Breast epithelium (tissue), 4 donors: ENCODE data around the gene CSNK2A1. TPM values are rescaled to one million over a fixed set of nuclear protein-coding genes. Genes with fewer than 3 reads are reported as not detected.

Experiments
- DNase-seq, 2 donors: peaks; one replicate each; pipeline ENCODE4 v3.0.0-alpha.2; 2019; ENCODE audit warnings: low spot score in 2 of 2
- H3K27ac ChIP-seq, 2 donors: fragments of 200-600 bp; sonication (generic) in 1 of 2; one replicate each; pipeline ENCODE4 v1.5.1; 2016 to 2019; ENCODE audit warnings: mild to moderate bottlenecking in 1 of 2
- H3K27me3 ChIP-seq, 2 donors: fragments of 200-600 bp; sonication (generic) in 1 of 2; one replicate each; pipeline versions ENCODE4 v1.5.1 to v1.6.0; 2017 to 2019; ENCODE audit warnings: control low read depth in 1 of 2, mild to moderate bottlenecking in 1 of 2
- H3K36me3 ChIP-seq: fragments of 200-600 bp; one replicate; pipeline ENCODE4 v1.5.1; 2019
- H3K4me1 ChIP-seq, 2 donors: fragments of 200-600 bp; sonication (generic); one replicate each; pipeline ENCODE4 v1.5.1; 2016 to 2019; ENCODE audit warnings: control low read depth in 1 of 2
- H3K4me3 ChIP-seq, 3 donors: fragments of 200-600 bp; sonication (generic); 1 replicate in 2 of 3; 2 replicates in 1 of 3; pipeline ENCODE4 v1.5.1; 2016 to 2019; ENCODE audit warnings: mild to moderate bottlenecking in 3 of 3, moderate library complexity in 2 of 3
- H3K9me3 ChIP-seq, 2 donors: fragments of 200-600 bp; sonication (generic) in 1 of 2; one replicate each; pipeline ENCODE4 v1.5.1; 2016 to 2019; ENCODE audit warnings: control low read depth in 1 of 2
- POLR2A ChIP-seq: fragments of 450-650 bp; IDR thresholded peaks from one replicate; pipeline ENCODE4 v1.6.1; 2016; ENCODE audit warnings: antibody characterized with exemption, mild to moderate bottlenecking, moderate library complexity
- POLR2AphosphoS5 ChIP-seq, 3 donors: sonication (generic); formaldehyde crosslinking; IDR thresholded peaks; one replicate each; pipeline ENCODE4 v1.6.1; 2017; ENCODE audit warnings: antibody characterized with exemption in 3 of 3
- intact Hi-C: fragments of 100-400 bp; cut with DNase I; formaldehyde crosslinking; loops from one replicate; pipeline ENCODE4 v1.15.1; 2023; ENCODE audit warnings: low total_unique reads
- total RNA-seq, 3 donors: library from RNA; depleted of rRNA; stranded (reverse); fragments of >200 nt; gene quantifications; one replicate each; pipeline ENCODE4 v1.1.0, GENCODE V29; 2016
- TF ChIP-seq, protein P1 (sequence below), 3 donors: fragments of 450-650 bp; IDR thresholded peaks; one replicate each; pipeline ENCODE4 v1.5.1; 2016 to 2017; ENCODE audit warnings: antibody characterized with exemption in 3 of 3, mild to moderate bottlenecking in 3 of 3, moderate library complexity in 3 of 3

CSNK2A1 gene
- total RNA-seq, 3 donors from 2014 or later: 55.0 to 90.9 (median 77.7) TPM

DNA sequence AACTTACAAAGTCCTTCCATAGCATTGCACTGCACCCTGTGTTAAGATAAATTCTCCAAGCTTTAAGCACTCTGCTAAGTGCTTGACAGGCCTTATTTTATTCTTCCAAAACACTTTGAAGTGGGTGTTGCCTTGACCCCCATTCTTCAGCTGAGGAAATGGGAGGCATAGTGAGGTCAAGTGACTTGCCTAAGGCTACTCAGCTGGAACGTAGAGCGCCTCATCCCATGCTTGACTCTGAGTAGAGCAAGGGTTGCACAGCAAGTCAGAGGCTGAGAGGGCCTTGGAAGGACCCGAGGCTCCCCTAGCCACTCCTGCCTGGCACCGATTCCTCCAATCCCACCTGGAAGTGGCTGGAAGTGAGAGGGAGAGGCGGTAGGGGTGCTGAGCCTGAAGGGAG is 19.6 kb upstream of the CSNK2A1 start:
- Histone ChIP-seq H3K36me3 (no peaks in the 10 kb centered on the region), H3K27me3 (peaks cover 1 to 22% of the 10 kb centered on the region in 2 donors), H3K27ac (no peak overlapping the region), H3K9me3 (no peaks in the 10 kb centered on the region), H3K4me1 (no peaks in the 10 kb centered on the region), H3K4me3 (no peak overlapping the region)
- TF ChIP-seq POLR2AphosphoS5 (IDR thresholded peaks at IDR 0.05) (no peak), POLR2A (no peak)
- TF ChIP-seq, protein P1, sequence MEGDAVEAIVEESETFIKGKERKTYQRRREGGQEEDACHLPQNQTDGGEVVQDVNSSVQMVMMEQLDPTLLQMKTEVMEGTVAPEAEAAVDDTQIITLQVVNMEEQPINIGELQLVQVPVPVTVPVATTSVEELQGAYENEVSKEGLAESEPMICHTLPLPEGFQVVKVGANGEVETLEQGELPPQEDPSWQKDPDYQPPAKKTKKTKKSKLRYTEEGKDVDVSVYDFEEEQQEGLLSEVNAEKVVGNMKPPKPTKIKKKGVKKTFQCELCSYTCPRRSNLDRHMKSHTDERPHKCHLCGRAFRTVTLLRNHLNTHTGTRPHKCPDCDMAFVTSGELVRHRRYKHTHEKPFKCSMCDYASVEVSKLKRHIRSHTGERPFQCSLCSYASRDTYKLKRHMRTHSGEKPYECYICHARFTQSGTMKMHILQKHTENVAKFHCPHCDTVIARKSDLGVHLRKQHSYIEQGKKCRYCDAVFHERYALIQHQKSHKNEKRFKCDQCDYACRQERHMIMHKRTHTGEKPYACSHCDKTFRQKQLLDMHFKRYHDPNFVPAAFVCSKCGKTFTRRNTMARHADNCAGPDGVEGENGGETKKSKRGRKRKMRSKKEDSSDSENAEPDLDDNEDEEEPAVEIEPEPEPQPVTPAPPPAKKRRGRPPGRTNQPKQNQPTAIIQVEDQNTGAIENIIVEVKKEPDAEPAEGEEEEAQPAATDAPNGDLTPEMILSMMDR (IDR thresholded peaks at IDR 0.05): no peak
- intact Hi-C loops: loop anchor here (10.0 kb wide), 1 partner anchor 82 kb away; no protein-coding TSS in a partner anchor
- no peak for DNase-seq

DNA sequence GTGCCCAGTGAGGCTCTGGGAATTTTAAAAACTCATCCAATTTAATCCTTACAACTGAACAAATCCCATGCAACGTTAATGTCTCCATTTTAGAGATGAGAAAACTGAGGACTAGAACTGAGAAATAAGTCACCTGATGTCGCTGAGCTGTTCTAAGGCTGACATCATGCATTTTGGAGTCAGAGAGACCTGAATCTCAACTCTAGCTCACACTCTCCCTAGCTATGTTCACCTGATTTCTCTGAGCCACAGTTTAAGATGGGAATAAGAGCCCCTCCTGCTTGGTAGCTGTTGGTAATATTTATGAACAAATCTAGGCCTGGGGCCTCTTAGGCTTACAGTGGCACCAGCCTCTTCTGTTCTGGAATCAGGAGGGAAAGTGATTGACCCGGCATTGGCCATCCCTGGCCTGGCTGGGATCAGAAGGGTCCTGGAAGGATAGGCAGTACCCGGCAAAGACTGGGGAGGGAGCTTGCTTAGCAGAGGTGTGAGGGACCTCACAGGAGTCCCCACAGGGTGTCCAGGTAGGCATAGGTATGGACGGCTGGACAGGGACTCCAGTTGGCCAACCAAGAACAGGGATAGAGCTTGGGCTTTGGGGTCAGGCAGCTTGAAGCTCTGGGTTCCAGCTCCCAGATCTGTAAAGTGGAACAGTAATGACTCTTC is 18.8 kb upstream of the CSNK2A1 start:
- no peak for DNase-seq
- H3K4me3 ChIP-seq: no peak overlapping the region
- H3K9me3 ChIP-seq: no peaks in the 10 kb centered on the region
- TF ChIP-seq, protein P1 (IDR thresholded peaks at IDR 0.05): no peak
- no peak for TF ChIP-seq POLR2A
- TF ChIP-seq POLR2AphosphoS5 (IDR thresholded peaks at IDR 0.05): no peak
- intact Hi-C loops: loop anchor here (10.0 kb wide), 1 partner anchor 82 kb away; no protein-coding TSS in a partner anchor
- H3K27me3 ChIP-seq: peaks cover 0 to 17% of the 10 kb centered on the region in 2 donors
- H3K27ac ChIP-seq: no peak overlapping the region
- H3K4me1 ChIP-seq: no peaks in the 10 kb centered on the region
- H3K36me3 ChIP-seq: no peaks in the 10 kb centered on the region

DNA sequence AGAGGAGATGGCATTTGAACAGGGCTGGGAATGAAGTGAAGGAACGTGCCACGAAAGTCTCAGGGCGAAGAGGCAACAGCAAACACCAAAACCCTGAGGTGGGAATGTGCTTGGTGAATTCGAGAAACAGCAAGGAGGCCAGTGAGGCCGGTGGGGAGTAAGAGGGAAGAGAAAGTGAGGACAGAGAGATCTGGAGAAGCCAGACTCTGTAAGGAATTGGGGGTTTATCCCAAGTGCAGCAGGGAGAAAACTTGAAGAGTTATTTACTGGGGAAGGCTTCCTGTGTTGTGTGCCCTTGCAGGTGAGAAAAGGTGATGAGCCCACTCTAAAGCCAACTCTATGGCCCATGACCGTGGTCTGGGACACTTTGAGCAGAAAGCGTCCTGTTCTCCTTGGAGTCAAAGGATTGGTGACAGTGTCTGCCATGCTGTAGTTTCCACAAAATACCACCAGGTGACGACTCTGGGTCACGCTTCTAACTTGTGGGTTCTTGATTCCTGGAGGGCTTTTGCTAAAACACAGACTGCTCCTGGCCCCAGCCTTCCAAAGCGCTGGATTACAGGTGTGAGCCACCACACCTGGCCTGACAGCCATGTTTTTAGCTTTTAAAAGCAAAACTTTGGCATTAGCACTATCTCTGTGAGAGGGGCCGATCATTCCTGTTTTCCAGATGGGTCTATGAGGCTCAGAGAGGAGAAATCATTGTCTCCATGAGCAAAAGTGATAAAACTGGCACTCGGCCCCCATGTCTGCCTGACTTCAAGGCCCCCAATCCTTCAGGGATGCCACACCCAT is 18.0 kb upstream of the CSNK2A1 start:
- DNase-seq: peak; percentile 22 to 61

DNA sequence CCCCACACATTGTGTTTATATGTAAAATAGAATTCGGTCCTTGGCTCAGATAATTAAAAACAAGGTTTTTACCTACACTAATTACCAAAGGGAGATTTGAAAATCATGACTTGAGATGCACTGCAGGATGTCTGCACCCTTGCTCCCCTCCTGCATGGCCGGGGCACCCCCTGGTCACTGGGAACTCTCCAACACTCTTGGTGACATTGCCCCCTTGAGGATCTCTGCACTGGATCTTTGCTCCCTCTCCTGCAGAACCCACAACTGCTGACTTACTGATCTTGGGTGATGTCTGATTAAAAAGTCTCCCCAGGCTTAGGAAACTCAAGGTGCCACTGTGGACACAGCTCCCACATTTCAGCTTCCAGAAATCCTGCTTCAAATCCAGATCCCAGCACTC is 17.1 kb upstream of the CSNK2A1 start:
- no peaks in the 10 kb centered on the region for H3K9me3 ChIP-seq
- H3K36me3 ChIP-seq: no peaks in the 10 kb centered on the region
- no peak for DNase-seq
- H3K27me3 ChIP-seq: peaks cover 0 to 12% of the 10 kb centered on the region in 2 donors
- intact Hi-C loops: loop anchor here (10.0 kb wide), 1 partner anchor 84 kb away; no protein-coding TSS in a partner anchor
- no peak overlapping the region for H3K4me3 ChIP-seq
- no peak overlapping the region for H3K27ac ChIP-seq
- TF ChIP-seq POLR2AphosphoS5 (IDR thresholded peaks at IDR 0.05) (no peak), POLR2A (no peak)
- TF ChIP-seq, protein P1 (IDR thresholded peaks at IDR 0.05): no peak
- H3K4me1 ChIP-seq: no peaks in the 10 kb centered on the region

More for the DNA sequence above, 18.0 kb upstream of the CSNK2A1 start:
- no peak overlapping the region for H3K4me3 ChIP-seq
- no peaks in the 10 kb centered on the region for H3K36me3 ChIP-seq
- no peaks in the 10 kb centered on the region for H3K9me3 ChIP-seq
- intact Hi-C loops: loop anchor here (10.0 kb wide), 1 partner anchor 83 kb away; no protein-coding TSS in a partner anchor
- no peak overlapping the region for H3K27ac ChIP-seq
- no peaks in the 10 kb centered on the region for H3K4me1 ChIP-seq
- TF ChIP-seq POLR2A: no peak
- no peak for TF ChIP-seq POLR2AphosphoS5 (IDR thresholded peaks at IDR 0.05)
- TF ChIP-seq, protein P1 (IDR thresholded peaks at IDR 0.05): peak; percentile 82 to 96 (median 83)
- peaks cover 0 to 12% of the 10 kb centered on the region in 2 donors for H3K27me3 ChIP-seq

DNA sequence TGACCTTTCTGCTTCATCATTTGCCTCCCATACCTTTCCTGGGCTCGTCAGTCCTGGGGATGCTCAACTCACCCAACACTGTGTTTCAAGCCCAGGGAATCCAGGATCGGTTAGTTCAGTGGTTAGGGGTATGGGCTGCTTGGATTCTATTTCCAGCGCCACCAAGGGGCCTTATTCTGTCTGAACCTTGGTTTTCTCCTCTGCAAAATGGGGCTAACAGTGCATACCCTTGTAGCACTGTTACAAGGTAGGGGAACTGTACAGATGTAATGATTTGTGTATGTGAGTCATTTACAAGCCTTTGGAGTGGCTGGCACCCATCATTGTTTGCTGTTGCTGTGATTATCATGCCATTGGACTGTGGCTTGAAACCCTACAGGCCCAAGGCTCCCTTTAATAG is 14.5 kb upstream of the CSNK2A1 start:
- H3K36me3 ChIP-seq: no peaks in the 10 kb centered on the region
- no peak overlapping the region for H3K4me3 ChIP-seq
- no peaks in the 10 kb centered on the region for H3K4me1 ChIP-seq
- H3K27me3 ChIP-seq: peaks cover 0 to 27% of the 10 kb centered on the region in 2 donors
- no peaks in the 10 kb centered on the region for H3K9me3 ChIP-seq
- TF ChIP-seq, protein P1 (IDR thresholded peaks at IDR 0.05): no peak
- intact Hi-C loops: no loop called here
- DNase-seq: no peak
- H3K27ac ChIP-seq: no peak overlapping the region
